ENCODE data around the gene SMU1.
"Not testable (repeated sequence)": the region's sequence is repeated elsewhere in the genome, so short reads cannot be mapped to it uniquely, and the experiment has no call there.

SMU1 gene

DNA sequence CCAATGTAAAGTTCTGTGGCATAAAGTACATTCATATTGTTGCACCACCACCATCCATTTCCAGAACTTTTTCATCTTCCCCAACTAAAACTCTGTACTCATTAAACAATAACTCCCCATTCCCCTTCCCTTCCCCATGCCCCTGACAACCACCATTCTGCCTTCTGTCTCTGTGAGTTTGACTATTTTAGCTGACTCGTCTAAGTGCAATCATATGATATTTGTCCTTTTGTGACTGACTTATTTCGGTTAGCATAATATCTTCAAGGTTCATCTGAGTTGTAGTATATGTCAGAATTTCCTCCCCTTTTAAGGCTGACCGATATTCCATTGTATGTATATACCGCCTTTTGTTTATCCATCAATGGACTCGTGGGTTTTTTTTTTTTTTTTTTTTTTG, 29.0 kb upstream of the SMU1 start:
- DNase-seq, result no peak

DNA sequence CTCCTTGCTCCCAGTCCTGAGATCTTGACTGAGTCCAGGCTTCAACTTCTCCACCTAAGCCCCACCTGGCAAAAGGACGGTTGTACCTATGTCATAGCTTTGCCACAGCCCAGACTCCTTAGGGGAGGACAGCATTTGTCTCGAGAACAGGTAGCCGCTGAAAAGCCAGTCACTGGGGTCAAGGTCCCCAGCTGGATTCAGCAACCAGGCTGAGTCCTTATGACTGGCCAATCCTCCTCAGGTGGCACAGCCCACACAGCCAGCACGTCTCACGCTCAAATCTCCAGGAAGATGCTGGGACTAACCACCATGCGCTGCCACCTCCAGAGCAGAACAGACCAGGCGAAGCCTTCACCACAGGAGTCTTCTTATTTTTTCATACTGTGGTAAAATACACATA, 27.9 kb upstream of the SMU1 start:
- no peak for DNase-seq

DNA sequence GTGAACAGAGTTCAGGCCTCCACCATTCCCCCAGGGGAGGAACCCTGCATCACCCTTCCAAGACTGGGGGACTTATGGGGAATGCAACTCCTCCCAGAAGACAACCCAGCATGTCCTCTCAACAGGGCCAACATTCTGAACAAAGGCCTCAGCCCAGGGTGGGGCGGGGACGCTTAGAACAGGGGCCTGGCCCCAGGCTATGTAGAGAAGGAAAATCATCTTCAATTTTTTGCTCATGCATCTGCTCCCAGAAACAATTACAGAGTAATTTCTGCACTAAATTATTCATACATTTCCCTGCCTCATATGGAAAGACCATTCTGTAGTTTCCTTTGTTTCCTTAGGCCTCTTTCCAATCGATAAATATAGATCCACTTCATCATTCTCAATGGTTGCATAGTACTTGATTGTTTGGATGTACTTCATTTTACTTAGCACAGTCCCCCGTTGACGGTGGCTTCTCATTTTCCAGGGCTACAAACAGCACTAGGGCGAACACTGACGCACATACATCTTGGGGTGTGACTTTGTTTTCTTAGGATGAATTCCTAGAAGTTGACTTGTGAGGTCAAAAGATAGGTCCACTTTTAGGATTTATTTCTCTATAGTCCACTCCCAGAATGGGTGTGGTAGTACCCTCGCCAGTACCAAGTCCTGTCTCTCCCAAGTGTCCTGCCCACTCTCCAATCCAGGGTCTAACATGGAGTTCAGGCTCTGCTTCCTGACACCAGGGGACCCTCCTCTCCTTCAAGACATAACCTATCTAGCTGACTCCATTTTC, 27.2 kb upstream of the SMU1 start:
- no peak for DNase-seq

DNA sequence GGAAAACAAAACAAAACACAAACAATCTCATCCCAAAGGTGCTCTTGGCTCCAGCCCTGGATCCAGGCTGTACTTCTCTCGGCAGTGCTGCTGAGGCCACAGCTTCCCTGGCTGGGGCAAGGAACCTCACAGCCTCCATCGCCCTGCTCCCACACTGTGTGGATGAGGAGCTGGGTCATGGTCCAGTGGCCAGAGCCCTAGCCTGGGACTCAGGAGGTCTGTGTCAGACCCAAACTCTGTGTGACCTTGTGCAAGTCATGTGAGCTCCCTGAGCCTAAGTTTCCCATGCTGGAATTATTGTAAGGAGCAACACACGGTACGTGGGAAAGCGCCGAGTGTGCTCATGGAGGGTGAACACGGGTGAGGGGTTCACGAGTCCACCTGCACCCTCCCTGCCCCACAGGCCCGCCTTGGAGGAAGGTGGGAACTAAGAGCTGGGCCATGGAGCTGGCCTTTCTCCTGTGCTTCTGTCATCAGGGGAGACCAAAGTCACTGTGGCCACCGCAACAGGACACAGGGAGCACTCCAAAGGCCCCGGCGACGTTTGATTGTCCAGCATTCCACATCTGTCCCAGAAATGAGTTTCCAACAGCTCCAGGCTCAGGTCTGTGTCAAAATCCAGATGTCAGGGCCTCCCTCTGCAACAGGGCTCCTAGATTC, 26.2 kb upstream of the SMU1 start:
- no peak for DNase-seq

DNA sequence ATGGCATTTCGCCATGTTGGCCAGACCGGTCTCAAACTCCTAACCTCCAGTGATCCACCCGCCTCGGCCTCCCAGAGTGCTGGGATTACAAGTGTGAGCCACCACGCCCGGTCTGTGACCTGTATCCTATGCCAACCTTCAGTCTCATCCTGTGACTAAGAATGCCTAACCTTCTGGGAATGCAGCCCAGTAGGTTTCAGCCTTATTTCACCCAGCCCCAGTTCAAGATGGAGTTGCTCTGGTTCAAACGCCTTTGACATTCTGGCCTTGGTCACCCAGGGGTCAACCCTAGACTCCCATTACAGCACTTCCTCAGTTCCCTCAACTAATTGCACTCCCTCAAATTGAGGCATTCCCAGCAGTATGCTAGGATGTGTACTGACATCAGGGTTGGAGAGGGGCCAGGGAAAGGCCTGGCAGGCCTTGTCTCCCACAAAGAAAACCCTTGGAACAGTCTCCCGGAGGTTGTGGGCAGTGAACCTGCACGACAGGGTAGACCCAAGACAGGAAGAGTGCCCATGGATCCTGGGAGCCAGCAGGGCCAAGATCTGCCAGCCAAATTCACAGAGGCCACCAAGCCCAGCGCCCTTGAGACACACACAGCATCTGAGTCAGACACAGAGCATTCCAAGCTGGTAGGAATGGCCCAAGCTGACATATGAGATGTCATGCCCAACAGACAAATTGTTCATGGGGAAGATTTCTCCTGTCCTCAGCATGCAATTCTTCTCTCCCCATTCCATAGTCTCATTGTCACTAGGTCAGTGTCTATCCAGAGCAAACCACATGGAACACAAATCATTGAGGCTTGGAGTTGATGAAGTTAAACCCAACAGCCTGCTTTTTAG, 24.9 kb upstream of the SMU1 start:
- DNase-seq, result no peak

DNA sequence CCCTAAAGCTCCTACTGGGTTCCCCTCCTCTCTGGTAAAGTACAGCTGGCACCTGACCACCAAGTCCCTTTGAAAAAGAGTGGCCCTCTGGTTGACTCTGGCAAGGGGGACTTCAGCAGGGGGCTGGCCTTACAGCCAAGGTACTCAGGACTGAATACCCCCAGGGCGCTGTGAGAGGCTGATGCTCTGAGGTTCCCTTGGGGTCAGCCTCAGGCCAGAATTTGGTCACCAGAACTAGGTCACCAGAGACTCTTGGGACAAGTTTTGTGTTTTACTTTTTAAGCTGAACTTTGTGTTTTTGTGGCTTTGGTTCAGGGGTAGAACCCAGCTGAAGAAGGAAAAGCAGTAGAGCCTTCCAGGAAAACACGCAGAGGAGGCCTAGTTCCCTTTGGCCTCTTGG, 23.3 kb upstream of the SMU1 start:
- DNase-seq, result no peak

DNA sequence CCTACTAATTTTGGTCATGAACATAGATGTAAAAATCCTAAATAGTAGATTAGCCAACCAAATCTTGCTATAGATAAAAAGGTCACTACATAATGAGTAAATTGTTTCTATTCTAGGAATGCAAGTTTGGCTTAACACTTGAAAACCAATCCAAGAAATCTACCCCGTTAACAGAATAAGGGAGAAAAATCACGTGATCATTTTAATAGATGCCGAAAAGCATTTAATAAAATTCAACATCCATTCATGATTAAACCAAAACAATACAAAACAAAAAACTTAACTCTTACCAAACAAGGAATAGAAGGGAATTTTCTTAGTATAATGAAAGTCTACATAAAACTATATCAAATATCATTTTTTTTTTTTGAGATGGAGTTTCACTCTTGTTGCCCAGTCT, 20.7 kb upstream of the SMU1 start:
- DNase-seq, result no peak

DNA sequence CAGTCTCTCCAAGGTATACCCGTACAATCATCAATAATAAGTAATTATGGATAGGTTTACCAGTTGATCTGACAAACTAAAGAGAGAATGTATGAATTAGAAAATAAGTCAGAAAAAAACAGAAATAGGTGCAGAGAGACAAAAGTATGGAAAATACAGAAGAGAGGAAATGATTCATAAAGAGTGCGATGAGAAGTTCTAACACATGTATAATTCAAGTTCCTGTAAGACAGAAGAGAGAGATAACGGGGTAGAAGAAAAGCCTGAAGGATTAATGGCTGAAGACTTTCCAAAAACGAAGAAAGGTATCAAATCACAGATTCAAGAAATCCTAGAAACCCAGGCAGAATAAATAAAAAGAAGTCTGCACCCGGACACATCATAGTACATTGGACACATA, 16.2 kb upstream of the SMU1 start:
- DNase-seq, result no peak

DNA sequence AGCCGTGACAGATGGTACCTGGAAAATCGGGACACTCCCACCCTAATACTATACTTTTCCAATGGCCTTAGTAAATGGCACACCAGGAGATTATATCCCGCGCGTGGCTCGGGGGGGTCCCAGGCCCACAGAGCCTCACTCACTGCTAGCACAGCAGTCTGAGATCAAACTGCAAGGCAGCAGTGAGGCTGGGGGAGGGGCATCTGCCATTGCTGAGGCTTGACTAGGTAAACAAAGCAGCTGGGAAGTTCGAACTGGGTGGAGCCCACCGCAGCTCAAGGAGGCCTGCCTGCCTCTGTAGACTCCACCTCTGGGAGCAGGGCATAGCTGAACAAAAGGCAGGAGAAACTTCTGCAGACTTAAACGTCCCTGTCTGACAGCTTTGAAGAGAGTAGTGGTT, 9.2 kb upstream of the SMU1 start:
- DNase-seq, result not testable (repeated sequence)

DNA sequence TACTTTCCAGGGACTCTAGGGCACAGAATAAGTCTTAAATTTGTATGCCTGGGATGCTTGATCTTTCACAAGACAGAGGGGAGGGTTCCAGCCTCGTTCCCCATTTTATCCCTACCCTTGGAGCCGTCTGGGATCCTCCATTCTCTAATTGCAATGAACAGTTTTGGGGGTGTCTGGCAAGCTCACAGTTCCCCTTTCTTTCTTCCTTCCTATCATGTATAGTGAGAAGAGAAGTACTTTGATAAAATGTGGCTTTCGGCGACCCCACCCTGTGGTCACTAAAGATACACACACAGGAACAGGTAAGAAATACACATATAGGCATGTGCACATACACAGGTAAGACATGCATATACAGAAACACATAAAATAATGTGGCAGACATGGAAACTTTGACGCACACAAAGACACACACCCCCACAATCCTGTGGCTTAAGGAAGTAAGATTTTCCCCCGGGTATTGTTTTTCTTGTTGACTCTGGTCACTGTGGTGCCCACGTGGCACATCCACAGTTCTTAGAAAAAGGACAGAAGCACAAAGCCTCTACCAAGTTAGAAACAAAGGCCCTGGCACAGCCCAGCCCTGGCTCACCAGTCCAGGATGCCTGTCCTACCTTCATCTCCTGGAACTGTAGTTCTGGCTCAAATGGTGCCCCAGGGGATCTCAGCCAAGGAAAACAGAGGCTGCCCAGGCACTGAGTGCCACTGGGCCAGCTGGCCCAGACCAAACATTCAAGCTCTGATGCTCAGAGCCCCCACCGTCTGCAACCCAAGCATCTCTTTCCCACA, 6.3 kb upstream of the SMU1 start:
- no peak for DNase-seq

DNA sequence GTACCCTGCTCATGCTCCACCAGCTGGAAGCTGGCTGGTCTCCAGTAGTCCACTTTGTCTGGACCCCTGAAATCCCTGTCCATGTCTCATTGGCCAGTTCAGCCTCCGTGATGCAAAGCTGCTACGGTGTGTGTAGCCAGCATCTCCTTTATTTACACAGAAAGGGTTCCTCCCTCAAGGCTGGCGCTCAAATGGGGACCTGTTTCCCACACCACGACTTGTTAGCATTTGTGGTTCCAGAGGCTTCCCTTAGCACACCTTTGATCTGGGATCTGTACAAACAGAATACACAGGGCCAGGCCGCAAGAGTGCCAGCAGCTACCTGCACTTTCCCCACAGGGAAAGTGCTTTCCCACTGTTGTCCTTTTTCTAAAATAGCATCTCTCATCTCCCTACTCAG, 5.7 kb upstream of the SMU1 start:
- no peak for DNase-seq

DNA sequence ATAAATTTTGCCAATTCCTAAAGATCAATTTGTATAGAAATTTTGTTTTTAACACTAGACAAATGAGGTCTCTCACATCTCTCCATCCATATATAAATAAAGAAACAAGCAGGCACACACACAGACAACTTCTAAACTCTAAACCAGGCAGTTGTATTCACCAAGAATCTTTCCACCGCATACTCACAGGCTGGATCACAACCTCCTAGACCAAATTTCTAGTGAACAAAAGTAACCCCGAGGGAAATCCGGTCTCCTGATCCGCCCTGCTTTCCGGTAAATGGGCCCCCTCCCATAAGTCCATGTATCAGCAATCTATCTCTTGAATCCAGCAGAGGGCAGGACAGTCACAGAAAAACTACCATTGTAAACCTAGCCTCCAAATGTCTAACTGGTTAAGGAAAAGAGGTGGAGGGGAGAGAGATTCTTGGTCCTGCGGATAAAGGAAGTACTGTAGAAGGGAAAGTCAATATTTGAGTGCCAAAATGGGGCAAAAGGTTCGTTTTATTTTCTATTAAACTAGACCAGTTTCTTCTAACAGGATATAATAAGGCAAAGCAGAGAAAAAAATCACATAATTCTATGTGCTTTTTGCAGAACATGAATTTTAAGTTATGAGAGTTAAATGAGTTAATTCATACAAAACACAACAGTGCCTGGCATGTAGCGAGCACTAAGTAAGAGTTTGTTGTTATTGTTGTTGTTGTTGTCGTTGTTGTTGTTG, 4.8 kb upstream of the SMU1 start:
- peak; percentile 90 for DNase-seq

DNA sequence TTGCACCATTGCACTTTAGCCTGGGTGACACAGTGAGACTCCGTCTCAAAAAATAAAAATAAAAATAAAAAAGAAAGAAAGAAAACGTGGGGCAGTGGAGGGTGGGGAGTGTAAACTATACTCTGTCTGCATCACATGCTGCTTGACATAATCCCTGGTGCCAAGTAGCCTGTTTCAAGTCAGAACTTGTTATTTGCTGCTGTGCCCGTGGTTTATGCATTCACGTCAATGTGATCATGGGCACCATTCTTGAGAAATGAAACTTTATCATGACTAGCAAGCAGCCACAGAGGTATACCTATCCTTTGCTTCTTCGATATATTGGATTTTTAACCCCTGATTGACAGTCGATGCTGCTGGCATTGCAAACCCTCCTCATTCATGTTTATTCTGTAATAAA, 4.1 kb upstream of the SMU1 start:
- DNase-seq, result no peak

DNA sequence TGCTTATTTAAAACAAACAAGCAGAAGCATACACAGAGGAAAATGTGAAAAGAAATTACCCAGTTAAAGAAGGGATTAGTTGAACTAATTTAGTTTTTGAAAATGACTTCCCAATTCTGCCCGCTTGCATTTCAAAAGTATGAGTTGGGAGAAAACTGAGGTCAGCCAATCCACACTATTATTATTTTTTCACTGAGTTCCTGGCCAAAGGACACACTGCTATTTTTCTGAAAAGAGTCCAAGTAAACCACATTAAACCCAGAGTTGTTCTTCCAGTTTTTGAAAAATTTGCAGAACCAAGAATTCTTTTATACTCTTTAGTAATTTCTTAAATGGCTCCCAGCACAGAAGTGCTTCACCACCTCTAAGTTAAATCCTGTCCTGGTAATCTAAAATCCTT, 7.5 kb downstream of the SMU1 start:
- DNase-seq, result no peak

DNA sequence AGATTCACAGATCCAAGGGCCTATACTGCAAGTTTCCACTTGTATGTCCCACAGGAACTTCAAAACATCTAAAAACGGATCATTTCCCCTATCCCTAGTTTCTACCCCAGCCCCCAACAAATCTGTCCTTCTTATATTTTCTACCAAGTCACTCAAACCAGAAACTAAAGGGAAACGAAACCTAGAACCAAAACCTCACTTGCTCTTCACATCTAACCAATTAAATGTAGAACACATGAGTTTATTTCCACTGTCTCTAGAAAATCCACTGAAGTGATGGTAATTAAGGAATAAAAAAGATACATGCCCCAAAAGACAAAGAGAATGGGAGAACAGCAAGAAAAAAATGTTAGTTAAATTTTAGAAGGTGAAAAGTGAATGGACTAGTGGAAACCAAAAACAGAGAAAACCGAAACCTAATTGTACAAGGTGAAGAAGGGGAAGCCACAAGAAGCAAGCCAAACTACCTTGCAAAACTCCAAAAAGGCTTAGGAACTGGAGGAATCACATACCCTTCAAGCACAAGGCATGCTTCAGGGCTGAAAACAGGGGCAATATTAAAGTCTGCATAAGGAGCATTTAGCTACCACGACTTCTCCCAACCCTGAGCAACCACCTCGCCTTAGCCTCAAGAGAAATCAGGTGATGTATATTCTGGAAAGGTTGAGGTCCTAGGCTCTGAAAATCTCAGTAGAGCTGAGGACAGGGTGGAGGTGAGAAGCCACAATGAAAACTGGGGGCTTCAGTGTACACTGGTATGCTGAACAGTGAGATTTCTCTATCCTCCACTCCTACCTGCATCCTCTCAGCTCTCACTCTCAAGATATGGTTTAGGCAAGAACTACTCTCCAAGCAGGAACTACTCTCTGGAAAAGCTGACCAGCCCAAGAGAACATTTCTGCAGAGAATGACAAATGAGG, 11.1 kb downstream of the SMU1 start:
- no peak for DNase-seq

DNA sequence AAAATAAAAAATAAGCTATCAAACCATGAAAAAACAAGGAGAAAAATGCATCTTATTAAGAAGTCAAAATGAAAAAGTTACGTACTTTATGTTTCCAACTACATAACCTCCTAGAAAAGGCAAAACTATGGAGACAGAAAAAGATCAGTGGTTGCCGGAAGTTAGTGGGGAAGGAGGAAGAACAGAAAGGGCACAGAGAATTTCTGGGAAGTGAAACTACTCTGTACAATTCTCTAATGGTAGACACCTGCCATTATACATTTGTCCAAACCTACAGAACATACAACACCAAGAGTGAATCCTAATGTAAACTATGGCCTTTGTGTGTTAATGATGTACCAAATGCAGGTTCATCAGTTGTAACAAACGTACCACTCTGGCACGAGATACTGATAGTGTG, 25.3 kb downstream of the SMU1 start:
- DNase-seq, result no peak

DNA sequence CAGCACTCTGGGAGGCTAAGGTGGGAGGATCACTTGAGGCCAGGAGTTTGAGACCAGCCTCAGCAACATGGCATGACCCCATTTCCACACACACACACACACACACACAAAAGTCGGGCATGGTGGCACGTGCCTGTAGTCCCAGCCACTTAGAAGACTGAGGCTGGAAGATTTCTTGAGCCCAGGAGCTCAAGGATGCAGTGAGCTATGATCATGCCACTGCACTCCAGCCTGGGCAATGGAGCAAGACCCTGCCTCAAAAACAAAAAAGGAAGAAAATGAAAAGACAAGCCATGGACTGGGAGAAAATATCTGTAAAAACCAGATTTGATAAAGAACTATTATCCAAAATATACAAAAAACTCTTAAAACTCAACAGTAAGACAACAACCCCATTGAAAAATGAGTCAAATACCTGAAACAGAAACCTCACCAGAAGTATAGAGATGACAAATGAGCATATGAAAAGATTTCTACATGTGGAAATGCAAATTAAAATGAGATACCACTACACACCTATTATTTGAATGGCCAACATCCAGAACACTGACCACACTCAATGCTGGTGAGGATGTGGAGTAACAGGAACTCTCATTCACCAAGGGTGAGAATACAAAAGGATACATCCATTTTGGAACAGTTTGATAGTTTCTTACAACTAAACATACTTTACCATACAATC, 26.7 kb downstream of the SMU1 start:
- peak; percentile 31 for DNase-seq

DNA sequence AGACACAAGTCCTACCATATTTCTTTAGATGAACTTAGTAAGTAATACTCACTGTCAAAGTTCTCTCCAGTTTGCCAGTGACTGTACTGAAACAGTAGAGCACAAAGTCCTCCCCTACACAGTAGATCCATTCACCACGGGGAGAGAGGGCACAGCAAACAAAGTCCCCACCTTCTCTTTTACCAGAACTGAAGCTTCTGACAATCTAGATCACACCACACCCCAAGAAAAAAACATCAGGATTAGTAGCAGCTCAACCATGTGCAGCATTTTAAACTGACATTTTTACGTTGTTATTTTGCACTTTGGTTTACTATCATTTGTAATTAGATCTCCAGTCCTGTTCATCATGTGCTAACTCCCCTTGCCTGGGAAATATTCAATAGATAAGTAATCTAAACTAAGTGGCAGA, 28.4 kb downstream of the SMU1 start:
- DNase-seq, result no peak

DNA sequence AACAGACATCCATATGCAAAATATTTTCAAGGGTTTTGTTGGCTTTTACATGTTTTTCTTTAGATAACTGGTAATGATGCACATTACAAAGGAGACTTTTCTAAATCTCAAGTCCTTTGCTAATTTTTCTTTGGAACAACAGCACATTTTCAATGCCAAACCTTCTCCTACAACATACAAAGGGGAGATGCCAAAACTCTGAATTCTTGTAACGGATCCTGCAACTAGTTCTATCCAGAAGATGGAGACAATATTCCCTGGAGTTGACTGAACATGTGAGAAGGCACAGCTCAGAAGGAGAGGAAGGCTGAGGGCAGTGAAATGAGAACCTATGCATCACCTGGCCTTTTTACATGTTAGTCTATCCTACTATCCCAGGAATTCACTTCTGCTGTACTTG, 30.4 kb downstream of the SMU1 start:
- DNase-seq, result no peak

DNA sequence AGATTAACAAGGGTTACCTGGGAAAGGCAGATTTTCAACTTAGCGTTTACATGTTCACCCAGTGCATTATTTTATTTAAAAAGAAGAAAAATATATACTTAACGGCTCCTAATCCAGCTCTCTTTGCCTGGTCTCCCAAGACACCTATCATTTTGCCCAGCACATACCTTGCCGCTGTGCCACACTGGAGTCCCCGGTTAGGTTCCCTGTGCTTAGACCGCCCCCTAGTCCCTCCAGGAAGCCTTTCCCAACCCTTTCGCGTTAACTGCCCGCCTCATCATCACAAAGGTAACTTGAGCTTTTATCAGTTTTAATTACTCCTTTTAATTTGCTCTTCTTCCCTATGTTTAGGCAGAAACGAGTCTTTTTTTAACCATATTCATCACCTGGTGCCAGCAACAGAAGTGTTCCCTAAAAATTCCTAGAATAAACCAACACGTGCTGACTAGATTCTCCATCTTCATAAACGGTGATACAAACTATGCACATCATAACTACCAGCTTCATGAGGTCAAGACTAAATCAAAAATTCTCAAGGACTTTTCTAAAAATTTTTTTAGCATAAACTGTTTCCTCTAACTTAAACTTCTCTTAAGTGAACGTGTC, 31.7 kb downstream of the SMU1 start:
- DNase-seq, result no peak
